HUES64 (cell line): ENCODE data around the gene MRI1.
A peak's percentile ranks its signal among the peaks of the same experiment; 100 is the strongest.
"Not testable (repeated sequence)": the region's sequence is repeated elsewhere in the genome, so short reads cannot be mapped to it uniquely, and the experiment has no call there.

ENCODE experiments used
- H3K27ac ChIP-seq: 2 replicates; pipeline ENCODE4 v1.7.0; 2013; ENCODE audit warnings: low read depth, low read length, inconsistent platforms
- H3K27me3 ChIP-seq: 2 replicates; pipeline ENCODE4 v1.6.1; 2013; ENCODE audit warnings: mild to moderate bottlenecking, low read length; ENCODE audit not compliant: insufficient read depth
- H3K36me3 ChIP-seq: 2 replicates; pipeline ENCODE4 v1.6.1; 2013; ENCODE audit warnings: mild to moderate bottlenecking, low read length; ENCODE audit not compliant: insufficient read depth
- H3K4me1 ChIP-seq: 2 replicates; pipeline ENCODE4 v1.6.1; 2013; ENCODE audit warnings: mild to moderate bottlenecking, low read length, moderate library complexity; ENCODE audit not compliant: insufficient read depth
- H3K4me3 ChIP-seq: 2 replicates; pipeline ENCODE4 v1.5.1; 2013; ENCODE audit warnings: mild to moderate bottlenecking, low read length, moderate library complexity
- H3K9ac ChIP-seq: 2 replicates; pipeline ENCODE4 v1.6.1; 2013; ENCODE audit warnings: mild to moderate bottlenecking, low read depth, low read length
- H3K9me3 ChIP-seq: 2 replicates; pipeline ENCODE4 v1.6.1; 2013; ENCODE audit warnings: low read depth, low read length; ENCODE audit not compliant: insufficient read depth
- WGBS: fragments of 150-250, 120-280 bp; methylation state at CpG from one replicate; pipeline ENCODE4 v1.1.7; 2013; ENCODE audit warnings: missing lambda C conversion rate; 5-methylcytosine and 5-hydroxymethylcytosine counted together

MRI1 gene

GRCh38 chr19:13778847-13779246, 14.5 kb downstream of the MRI1 start:
- Histone ChIP-seq H3K27me3 (no peaks in the 10 kb centered on the region), H3K27ac (no peak overlapping the region), H3K9ac (no peak overlapping the region), H3K4me1 (no peaks in the 10 kb centered on the region), H3K9me3 (no peaks in the 10 kb centered on the region), H3K36me3 (peaks cover 34% of the 10 kb centered on the region), H3K4me3 (no peak overlapping the region)
- 94% methylated on average over 6 of the region's 6 CpGs for WGBS

GRCh38 chr19:13779794-13780193, 15.5 kb downstream of the MRI1 start:
- H3K27ac ChIP-seq, H3K4me3 ChIP-seq, H3K9ac ChIP-seq, H3K27me3 ChIP-seq, H3K9me3 ChIP-seq, H3K4me1 ChIP-seq: not testable (repeated sequence)
- WGBS: 90% methylated on average over 8 of the region's 8 CpGs
- H3K36me3 ChIP-seq: peaks cover 34% of the 10 kb centered on the region

- 13% methylated on average over 5 of the region's 5 CpGs for WGBS
- Histone ChIP-seq H3K4me3 (no peak overlapping the region; the same call in 1 of the 2 replicates), H3K9ac (no peak overlapping the region), H3K9me3 (no peaks in the 10 kb centered on the region), H3K27ac (no peak overlapping the region), H3K27me3 (no peaks in the 10 kb centered on the region), H3K36me3 (peaks cover 30% of the 10 kb centered on the region), H3K4me1 (no peaks in the 10 kb centered on the region)
These were observed 17.2 kb downstream of the MRI1 start for GRCh38 chr19:13781547-13781946.

GRCh38 chr19:13782537-13782936, 18.2 kb downstream of the MRI1 start:
- no peaks in the 10 kb centered on the region for H3K27me3 ChIP-seq
- H3K27ac ChIP-seq: no peak overlapping the region
- H3K9ac ChIP-seq: no peak overlapping the region
- no peak overlapping the region for H3K4me3 ChIP-seq
- 95% methylated on average over 8 of the region's 8 CpGs for WGBS
- no peaks in the 10 kb centered on the region for H3K4me1 ChIP-seq
- H3K36me3 ChIP-seq: peaks cover 22% of the 10 kb centered on the region
- no peaks in the 10 kb centered on the region for H3K9me3 ChIP-seq

- Histone ChIP-seq H3K36me3 (peaks cover 9% of the 10 kb centered on the region), H3K9ac (no peak overlapping the region), H3K9me3 (no peaks in the 10 kb centered on the region), H3K4me3 (no peak overlapping the region), H3K27ac (no peak overlapping the region), H3K4me1 (no peaks in the 10 kb centered on the region), H3K27me3 (no peaks in the 10 kb centered on the region)
- 92% methylated on average over 17 of the region's 18 CpGs for WGBS
These were observed 19.5 kb downstream of the MRI1 start for GRCh38 chr19:13783565-13784500.

GRCh38 chr19:13784731-13785452, 20.6 kb downstream of the MRI1 start:
- Histone ChIP-seq H3K4me3 (no peak overlapping the region), H3K36me3 (no peaks in the 10 kb centered on the region), H3K9me3 (no peaks in the 10 kb centered on the region), H3K27ac (peak overlapping the region; percentile 47; the same call in 1 of the 2 replicates), H3K9ac (peak overlapping the region; percentile 20; the same call in 1 of the 2 replicates), H3K4me1 (no peaks in the 10 kb centered on the region), H3K27me3 (no peaks in the 10 kb centered on the region)
- WGBS: 35% methylated on average over 16 of the region's 17 CpGs

- Histone ChIP-seq H3K27me3 (no peaks in the 10 kb centered on the region), H3K4me1 (no peaks in the 10 kb centered on the region), H3K9ac (no peak overlapping the region), H3K27ac (no peak overlapping the region), H3K36me3 (no peaks in the 10 kb centered on the region), H3K4me3 (no peak overlapping the region), H3K9me3 (no peaks in the 10 kb centered on the region)
- WGBS: 87% methylated on average over 8 of the region's 8 CpGs
These were observed 24.7 kb downstream of the MRI1 start for GRCh38 chr19:13788991-13789390.

GRCh38 chr19:13790354-13790753, 26.0 kb downstream of the MRI1 start:
- WGBS: 92% methylated on average over 8 of the region's 8 CpGs

GRCh38 chr19:13793317-13793716, 29.0 kb downstream of the MRI1 start:
- H3K4me1 ChIP-seq, H3K36me3 ChIP-seq, H3K9ac ChIP-seq, H3K27ac ChIP-seq, H3K4me3 ChIP-seq, H3K27me3 ChIP-seq, H3K9me3 ChIP-seq: not testable (repeated sequence)
- WGBS: 93% methylated on average over 9 of the region's 9 CpGs

More at GRCh38 chr19:13790354-13790753, 26.0 kb downstream of the MRI1 start:
- no peaks in the 10 kb centered on the region for H3K27me3 ChIP-seq
- no peak overlapping the region for H3K9ac ChIP-seq
- no peaks in the 10 kb centered on the region for H3K36me3 ChIP-seq
- H3K4me3 ChIP-seq: no peak overlapping the region
- no peak overlapping the region for H3K27ac ChIP-seq
- H3K4me1 ChIP-seq: no peaks in the 10 kb centered on the region
- H3K9me3 ChIP-seq: no peaks in the 10 kb centered on the region

GRCh38 chr19:13794398-13794756, 30.1 kb downstream of the MRI1 start:
- H3K27me3 ChIP-seq: no peaks in the 10 kb centered on the region
- H3K27ac ChIP-seq: peak overlapping the region; percentile 56; the same call in 1 of the 2 replicates
- peaks cover 4% of the 10 kb centered on the region; the same call in 1 of the 2 replicates for H3K36me3 ChIP-seq
- H3K9ac ChIP-seq: peak overlapping the region; percentile 51
- 0 out of 2 replicates have a peak, but pooled peaks cover 6% of the 10 kb centered on the region for H3K4me1 ChIP-seq
- peak overlapping the region; percentile 51 for H3K4me3 ChIP-seq
- no peaks in the 10 kb centered on the region for H3K9me3 ChIP-seq
- WGBS: 65% methylated on average over 6 of the region's 8 CpGs
